ENCODE results near the gene TAPBP.

The TAPBP gene

GRCh38 chr6:33319939-33320314, 6.0 kb upstream of the TAPBP start:
- DNase-seq (ENCODE audit: low read depth), result no peak
- in situ Hi-C loops (cut with HindIII; ENCODE audit: low sequenced_read_pairs), result no loop called here
- TF ChIP-seq CTCF (IDR thresholded peaks at IDR 0.05; ENCODE audit: low read depth, low read length, missing control alignments), result no peak
- H3K4me3 ChIP-seq (ENCODE audit: low read depth, low read length), result no peak overlapping the region

- H3K4me3 ChIP-seq (ENCODE audit: low read depth, low read length), result peak overlapping the region; percentile 51
- no peak for DNase-seq (ENCODE audit: low read depth)
- in situ Hi-C loops (cut with HindIII; ENCODE audit: low sequenced_read_pairs), result no loop called here
- no peak for TF ChIP-seq CTCF (IDR thresholded peaks at IDR 0.05; ENCODE audit: low read depth, low read length, missing control alignments)
Measured at GRCh38 chr6:33318426-33319073, 4.7 kb upstream of the TAPBP start.

- in situ Hi-C loops (cut with HindIII; ENCODE audit: low sequenced_read_pairs), result no loop called here
- H3K4me3 ChIP-seq (ENCODE audit: low read depth, low read length), result peak within 1 kb of the TSS; percentile 51
- no peak for TF ChIP-seq CTCF (IDR thresholded peaks at IDR 0.05; ENCODE audit: low read depth, low read length, missing control alignments)
- DNase-seq (ENCODE audit: low read depth), result peak; percentile 99
Measured at GRCh38 chr6:33317669-33318425, 4.0 kb upstream of the TAPBP start, which contains the start of gene ZBTB22. Gene ZBTB22, minus strand, starts transcription at chr6:33317744. Its CDS starts 828 bp downstream, at chr6:33316916.

GRCh38 chr6:33317419-33317668, 3.5 kb upstream of the TAPBP start:
- in situ Hi-C loops (cut with HindIII; ENCODE audit: low sequenced_read_pairs), result no loop called here
- no peak for TF ChIP-seq CTCF (IDR thresholded peaks at IDR 0.05; ENCODE audit: low read depth, low read length, missing control alignments)
- H3K4me3 ChIP-seq (ENCODE audit: low read depth, low read length), result peak overlapping the region; percentile 51
- no peak for DNase-seq (ENCODE audit: low read depth)

GRCh38 chr6:33316603-33317418, 2.9 kb upstream of the TAPBP start:
- in situ Hi-C loops (cut with HindIII; ENCODE audit: low sequenced_read_pairs), result no loop called here
- TF ChIP-seq CTCF (IDR thresholded peaks at IDR 0.05; ENCODE audit: low read depth, low read length, missing control alignments), result no peak
- H3K4me3 ChIP-seq (ENCODE audit: low read depth, low read length), result peak overlapping the region; percentile 51
- no peak for DNase-seq (ENCODE audit: low read depth)

GRCh38 chr6:33315793-33316602, 2.1 kb upstream of the TAPBP start:
- DNase-seq (ENCODE audit: low read depth), result no peak
- no peak overlapping the region for H3K4me3 ChIP-seq (ENCODE audit: low read depth, low read length)
- no peak for TF ChIP-seq CTCF (IDR thresholded peaks at IDR 0.05; ENCODE audit: low read depth, low read length, missing control alignments)
- in situ Hi-C loops (cut with HindIII; ENCODE audit: low sequenced_read_pairs), result no loop called here
